Activated T-cell treated with anti-CD3 and anti-CD28 coated beads for 1 hour (primary cell): Measurements from ENCODE around the gene ZNF626.
"Not testable (repeated sequence)": the region's sequence is repeated elsewhere in the genome, so short reads cannot be mapped to it uniquely, and the experiment has no call there.

Source experiments
- DNase-seq: peaks from one replicate; pipeline ENCODE4 v3.0.0-alpha.2; 2020; ENCODE audit warnings: low read depth

Gene ZNF626

DNA sequence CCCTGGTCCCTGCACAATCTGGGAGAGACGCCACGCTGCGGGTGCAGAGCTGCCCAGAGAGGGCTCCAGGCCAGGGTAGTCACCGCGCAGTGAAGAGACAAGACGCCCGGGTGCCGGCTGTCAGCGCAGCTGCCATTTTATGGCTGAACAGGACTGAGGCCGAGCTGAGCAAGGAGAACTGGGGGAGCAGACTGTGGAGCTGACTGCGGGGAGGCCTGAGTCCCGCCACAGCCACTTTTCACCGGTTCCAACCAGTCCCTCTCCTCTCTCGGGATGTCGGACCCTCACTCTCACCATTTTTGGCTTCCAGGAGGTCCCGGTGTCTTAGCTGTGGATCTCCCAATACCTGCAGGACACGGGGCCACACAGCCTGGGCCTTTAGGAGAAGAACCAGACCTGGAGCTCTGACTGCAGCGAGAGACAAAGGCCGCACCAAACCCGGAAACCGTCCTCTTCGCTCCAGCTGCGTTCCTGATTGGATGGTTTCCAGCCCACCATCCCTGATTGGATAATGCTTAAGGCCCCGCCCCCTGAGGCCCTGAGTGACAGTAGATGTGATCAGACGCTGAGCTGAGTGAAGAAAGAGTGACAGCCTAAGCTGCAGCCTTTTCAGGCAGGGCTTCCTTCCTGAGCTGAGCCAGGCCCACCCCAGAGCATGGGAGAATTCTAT is at the start of gene ZNF626:
TSS of gene ZNF626 (minus strand) at position 422 of the 670 bp plus-strand sequence. CDS start at position 297, 125 bp downstream.
- DNase-seq = peak; percentile 86

DNA sequence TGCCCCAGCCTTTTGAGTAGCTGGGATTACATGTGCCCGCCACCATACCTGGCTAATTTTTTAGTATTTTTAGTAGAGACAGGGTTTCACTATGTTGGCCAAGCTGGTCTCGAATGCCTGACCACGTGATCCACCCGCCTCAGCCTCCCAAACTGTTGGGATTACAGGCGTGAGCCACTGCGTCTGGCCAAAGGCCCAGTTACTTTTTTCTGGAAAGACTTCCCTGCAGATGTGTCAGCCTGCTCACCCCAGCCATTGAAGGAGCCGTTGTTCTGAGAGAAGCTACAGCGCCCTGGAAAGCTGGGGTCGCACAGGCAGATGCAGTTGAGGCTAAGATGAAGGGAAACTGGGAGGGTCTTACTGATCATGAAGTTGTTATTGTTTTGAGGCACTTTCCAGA is 7.9 kb upstream of the ZNF626 start:
- DNase-seq = no peak

- no peak for DNase-seq
Observed at GRCh38 chr19:20667281-20667680, 5.9 kb upstream of the ZNF626 start.

GRCh38 chr19:20664901-20665781 is 3.8 kb upstream of the ZNF626 start:
- no peak for DNase-seq

- DNase-seq = not testable (repeated sequence)
Observed at GRCh38 chr19:20664475-20664874, 3.1 kb upstream of the ZNF626 start.

GRCh38 chr19:20662421-20663105 is 1.2 kb upstream of the ZNF626 start:
- no peak for DNase-seq

DNA sequence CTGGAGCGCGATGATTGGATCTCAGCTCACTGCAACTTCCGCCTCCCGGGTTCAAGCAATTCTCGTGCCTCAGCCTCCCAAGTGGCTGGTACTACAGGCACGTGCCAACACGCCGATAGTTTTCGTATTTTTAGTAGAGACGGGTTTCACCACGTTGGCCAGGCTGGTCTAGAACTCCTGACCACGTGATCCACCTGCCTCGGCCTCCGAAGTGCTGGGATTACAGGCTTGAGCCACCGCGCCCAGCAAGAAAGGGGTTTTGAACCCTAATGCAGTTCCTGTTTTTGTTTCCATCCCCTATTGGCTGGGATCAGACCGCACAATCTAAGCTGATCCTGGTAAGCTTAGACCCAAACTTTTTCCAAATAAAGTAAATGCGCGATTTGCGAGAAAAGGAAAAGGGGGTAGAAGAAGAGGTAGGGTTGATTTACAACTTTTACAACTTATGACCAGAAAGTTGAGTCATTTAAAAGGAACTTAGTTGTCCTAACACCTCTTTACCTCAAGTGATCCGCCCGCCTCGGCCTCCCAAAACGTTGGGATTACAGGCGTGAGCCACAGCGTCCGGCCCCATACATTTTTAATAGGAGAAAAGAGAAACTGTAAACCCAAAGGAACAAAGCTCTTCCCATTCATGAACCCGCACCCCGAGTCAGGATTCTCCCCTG is 764 bp downstream of the ZNF626 start:
- DNase-seq = no peak

DNA sequence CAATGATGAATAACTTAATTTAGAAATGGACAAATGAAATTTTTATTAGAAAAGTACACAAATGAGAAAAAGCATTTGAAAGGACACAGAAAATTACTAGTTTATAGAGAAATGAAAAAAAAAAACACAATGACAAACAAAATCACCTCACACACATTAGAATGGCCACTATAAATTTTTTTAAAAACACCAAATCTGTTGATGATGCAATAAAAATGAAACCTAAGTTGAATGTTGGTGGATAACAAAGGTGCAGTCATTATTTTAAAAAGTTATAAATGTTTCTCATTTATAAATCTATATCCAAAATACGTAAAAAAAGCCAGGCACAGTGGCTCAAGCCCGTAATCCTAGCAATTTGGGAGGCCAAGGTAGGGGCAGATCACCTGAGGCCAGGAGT is 20.8 kb downstream of the ZNF626 start:
- DNase-seq = no peak

- no peak for DNase-seq
Observed at GRCh38 chr19:20640023-20640422, 21.3 kb downstream of the ZNF626 start.

DNA sequence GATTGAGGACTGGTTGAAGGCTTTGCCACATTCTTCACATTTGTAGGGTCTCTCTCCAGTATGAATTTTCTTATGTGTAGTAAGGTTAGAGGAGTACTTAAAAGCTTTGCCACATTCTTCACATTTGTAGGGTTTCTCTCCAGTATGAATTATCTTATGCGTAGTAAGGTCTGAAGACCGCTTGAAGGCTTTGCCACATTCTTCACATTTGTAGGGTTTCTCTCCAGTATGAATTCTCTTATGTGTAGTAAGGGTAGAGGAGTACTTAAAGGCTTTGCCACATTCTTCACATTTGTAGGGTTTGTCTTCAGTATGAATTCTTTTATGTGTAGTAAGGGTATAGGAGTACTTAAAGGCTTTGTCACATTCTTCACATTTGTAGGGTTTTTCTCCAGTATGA is 36.8 kb downstream of the ZNF626 start:
- not testable (repeated sequence) for DNase-seq

GRCh38 chr19:20616071-20616470 is 45.3 kb downstream of the ZNF626 start:
- DNase-seq = no peak

- DNase-seq = not testable (repeated sequence)
Observed at GRCh38 chr19:20614971-20615370, 46.4 kb downstream of the ZNF626 start.

DNA sequence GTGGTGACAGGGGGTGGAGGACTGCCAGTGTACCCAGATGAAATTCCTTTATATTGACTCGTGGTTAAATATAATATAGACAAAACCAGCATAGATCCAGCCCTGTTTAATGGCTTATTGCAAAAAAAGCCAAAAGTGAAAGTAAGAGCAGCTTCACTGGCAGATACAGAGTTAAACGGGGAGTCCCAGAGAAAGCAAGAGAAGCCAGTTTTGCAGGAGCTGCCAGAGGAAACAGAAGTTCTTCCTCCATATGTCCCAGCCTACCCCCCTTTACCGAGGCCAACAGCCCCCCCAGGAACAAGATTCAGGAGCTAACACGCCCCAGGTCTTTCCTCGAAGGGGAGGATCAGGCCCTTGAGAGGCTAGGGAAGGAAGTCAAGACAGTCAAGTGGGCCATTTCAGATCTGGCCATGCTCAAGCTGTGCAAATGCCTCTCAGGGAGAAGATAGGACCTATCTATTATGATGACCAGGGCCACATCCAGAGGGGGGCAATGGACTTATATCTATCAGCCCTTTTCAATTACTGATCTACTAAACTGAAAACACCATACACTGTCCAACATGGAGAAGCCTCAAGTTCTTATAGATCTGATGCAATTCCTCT is 48.6 kb downstream of the ZNF626 start:
- DNase-seq = no peak

- DNase-seq = no peak
Observed at GRCh38 chr19:20611866-20612265, 49.5 kb downstream of the ZNF626 start.

- no peak for DNase-seq
Observed at GRCh38 chr19:20607943-20608342, 53.4 kb downstream of the ZNF626 start.
